ENCODE results near the gene TEKT2. TPM values are rescaled to one million over a fixed set of nuclear protein-coding genes. Genes with fewer than 3 reads are reported as not detected.
A peak's percentile ranks its signal among the peaks of the same experiment; 100 is the strongest.

TEKT2 gene
- total RNA-seq, 2 experiments from 2014 or later, result 0.16 TPM; not detected in 1

GRCh38 chr1:36088577-36089392 lies 4.9 kb downstream of the TEKT2 start, which contains the start of gene ADPRS:
ADPRS (plus strand) TSS chr1:36088892; CDS start chr1:36088905, 13 bp downstream.
- H3K9me3 Mint-ChIP-seq (ENCODE audit: low read depth), result no peaks in the 10 kb centered on the region
- POLR2A ChIA-PET, result no interaction called here
- peaks cover 16% of the 10 kb centered on the region for H3K27me3 Mint-ChIP-seq
- peak; percentile 89 for ATAC-seq
- peak; percentile 95 for DNase-seq
- intact Hi-C loops (cut with DNase I, micrococcal nuclease), result loop anchor here (1.0 to 10.0 kb wide), 6 partner anchors 61 to 298 kb away; partner anchors contain the start of genes AGO1 (in 2 of the 2), AGO3 (in 2 of the 2), THRAP3 (in 2 of the 2) and TRAPPC3 (in 2 of the 2)
- peak within 1 kb of the TSS; percentile 88 for H3K4me3 Mint-ChIP-seq
- H3K27ac Mint-ChIP-seq, result peak within 1 kb of the TSS; percentile 96
- peaks cover 25% of the 10 kb centered on the region for H3K36me3 Mint-ChIP-seq (ENCODE audit: low read depth)
- CTCF ChIA-PET, result interaction anchor here (1.2 kb wide), 1 partner anchor 11 kb away, joined by 3 read pairs; no protein-coding TSS in a partner anchor
- H3K4me1 Mint-ChIP-seq, result peaks cover 19% of the 10 kb centered on the region

GRCh38 chr1:36089393-36090121 lies 5.7 kb downstream of the TEKT2 start:
- Mint-ChIP-seq H3K27me3 (peaks cover 14% of the 10 kb centered on the region), H3K36me3 (ENCODE audit: low read depth) (peaks cover 25% of the 10 kb centered on the region), H3K9me3 (ENCODE audit: low read depth) (no peaks in the 10 kb centered on the region), H3K27ac (peak overlapping the region; percentile 96), H3K4me3 (peak overlapping the region; percentile 88), H3K4me1 (peaks cover 17% of the 10 kb centered on the region)
- POLR2A ChIA-PET, result no interaction called here
- CTCF ChIA-PET, result interaction anchor here (0.6 to 1.2 kb wide), 2 partner anchors 10 to 215 kb away, joined by 3 to 4 read pairs; no protein-coding TSS in a partner anchor
- DNase-seq, result peak; percentile 37
- ATAC-seq, result no peak
- intact Hi-C loops (cut with DNase I, micrococcal nuclease), result loop anchor here in 1 of 2 experiments (1.0 to 10.0 kb wide), 2 partner anchors 135 to 205 kb away; partner anchors contain the start of genes AGO1 and THRAP3

GRCh38 chr1:36091141-36091540 lies 7.2 kb downstream of the TEKT2 start:
- Mint-ChIP-seq H3K4me1 (peaks cover 17% of the 10 kb centered on the region), H3K27ac (no peak overlapping the region), H3K9me3 (ENCODE audit: low read depth) (no peaks in the 10 kb centered on the region), H3K4me3 (no peak overlapping the region), H3K27me3 (peaks cover 4% of the 10 kb centered on the region), H3K36me3 (ENCODE audit: low read depth) (peaks cover 27% of the 10 kb centered on the region)
- no peak for DNase-seq
- ATAC-seq, result no peak
- ChIA-PET CTCF (interaction anchor here (0.6 kb wide), 1 partner anchor 250 kb away, joined by 3 read pairs; no protein-coding TSS in a partner anchor), POLR2A (interaction anchor here (0.6 kb wide), 1 partner anchor 277 kb away, joined by 5 read pairs; no protein-coding TSS in a partner anchor)
- intact Hi-C loops (cut with DNase I, micrococcal nuclease), result no loop called here

- no peak for DNase-seq
- peak overlapping the region; percentile 15 for H3K4me3 Mint-ChIP-seq
- CTCF ChIA-PET, result interaction anchor here (0.6 kb wide), 1 partner anchor 251 kb away, joined by 3 read pairs; no protein-coding TSS in a partner anchor
- peak overlapping the region; percentile 65 for H3K27ac Mint-ChIP-seq
- peaks cover 17% of the 10 kb centered on the region for H3K4me1 Mint-ChIP-seq
- intact Hi-C loops (cut with DNase I, micrococcal nuclease), result no loop called here
- H3K36me3 Mint-ChIP-seq (ENCODE audit: low read depth), result peaks cover 27% of the 10 kb centered on the region
- peaks cover 3% of the 10 kb centered on the region for H3K27me3 Mint-ChIP-seq
- no peak for ATAC-seq
- H3K9me3 Mint-ChIP-seq (ENCODE audit: low read depth), result no peaks in the 10 kb centered on the region
- POLR2A ChIA-PET, result no interaction called here
These were observed 7.8 kb downstream of the TEKT2 start for GRCh38 chr1:36091698-36092097.

GRCh38 chr1:36092166-36092797 lies 8.4 kb downstream of the TEKT2 start:
- no peak for DNase-seq
- Mint-ChIP-seq H3K27ac (no peak overlapping the region), H3K9me3 (ENCODE audit: low read depth) (no peaks in the 10 kb centered on the region), H3K4me3 (no peak overlapping the region), H3K27me3 (no peaks in the 10 kb centered on the region), H3K4me1 (peaks cover 17% of the 10 kb centered on the region), H3K36me3 (ENCODE audit: low read depth) (peaks cover 27% of the 10 kb centered on the region)
- intact Hi-C loops (cut with DNase I, micrococcal nuclease), result no loop called here
- POLR2A ChIA-PET, result no interaction called here
- CTCF ChIA-PET, result interaction anchor here (0.7 kb wide), 1 partner anchor 55 kb away, joined by 4 read pairs; no protein-coding TSS in a partner anchor
- no peak for ATAC-seq

- intact Hi-C loops (cut with DNase I, micrococcal nuclease), result no loop called here
- POLR2A ChIA-PET, result no interaction called here
- peaks cover 27% of the 10 kb centered on the region for H3K36me3 Mint-ChIP-seq (ENCODE audit: low read depth)
- no peak for DNase-seq
- no peak for ATAC-seq
- peaks cover 17% of the 10 kb centered on the region for H3K4me1 Mint-ChIP-seq
- H3K27me3 Mint-ChIP-seq, result no peaks in the 10 kb centered on the region
- H3K27ac Mint-ChIP-seq, result no peak overlapping the region
- CTCF ChIA-PET, result interaction anchor here (0.7 kb wide), 1 partner anchor 55 kb away, joined by 4 read pairs; no protein-coding TSS in a partner anchor
- H3K9me3 Mint-ChIP-seq (ENCODE audit: low read depth), result no peaks in the 10 kb centered on the region
- H3K4me3 Mint-ChIP-seq, result no peak overlapping the region
These were observed 8.9 kb downstream of the TEKT2 start for GRCh38 chr1:36092798-36093185.

GRCh38 chr1:36093226-36093625 lies 9.3 kb downstream of the TEKT2 start:
- Mint-ChIP-seq H3K27ac (no peak overlapping the region), H3K27me3 (no peaks in the 10 kb centered on the region), H3K4me1 (peaks cover 15% of the 10 kb centered on the region), H3K36me3 (ENCODE audit: low read depth) (peaks cover 27% of the 10 kb centered on the region), H3K9me3 (ENCODE audit: low read depth) (no peaks in the 10 kb centered on the region), H3K4me3 (no peak overlapping the region)
- no peak for DNase-seq
- ChIA-PET POLR2A (no interaction called here), CTCF (interaction anchor here (0.7 to 1.0 kb wide), 2 partner anchors 56 to 289 kb away, joined by 3 to 4 read pairs; partner anchors contain the start of gene TRAPPC3)
- no peak for ATAC-seq
- intact Hi-C loops (cut with DNase I, micrococcal nuclease), result no loop called here

- no peak for ATAC-seq
- intact Hi-C loops (cut with DNase I, micrococcal nuclease), result no loop called here
- DNase-seq, result no peak
- peaks cover 15% of the 10 kb centered on the region for H3K4me1 Mint-ChIP-seq
- ChIA-PET POLR2A (no interaction called here), CTCF (interaction anchor here (0.6 to 1.0 kb wide), 3 partner anchors 56 to 290 kb away, joined by 3 to 4 read pairs (median 4); partner anchors contain the start of gene TRAPPC3)
- peaks cover 27% of the 10 kb centered on the region for H3K36me3 Mint-ChIP-seq (ENCODE audit: low read depth)
- H3K4me3 Mint-ChIP-seq, result no peak overlapping the region
- no peaks in the 10 kb centered on the region for H3K27me3 Mint-ChIP-seq
- H3K9me3 Mint-ChIP-seq (ENCODE audit: low read depth), result no peaks in the 10 kb centered on the region
- no peak overlapping the region for H3K27ac Mint-ChIP-seq
These were observed 10.0 kb downstream of the TEKT2 start for GRCh38 chr1:36093929-36094328.

- DNase-seq, result no peak
- Mint-ChIP-seq H3K27ac (no peak overlapping the region), H3K4me3 (no peak overlapping the region), H3K9me3 (ENCODE audit: low read depth) (no peaks in the 10 kb centered on the region), H3K4me1 (peaks cover 12% of the 10 kb centered on the region), H3K27me3 (no peaks in the 10 kb centered on the region), H3K36me3 (ENCODE audit: low read depth) (peaks cover 21% of the 10 kb centered on the region)
- intact Hi-C loops (cut with DNase I, micrococcal nuclease), result no loop called here
- ATAC-seq, result no peak
- POLR2A ChIA-PET, result interaction anchor here (0.7 kb wide), 1 partner anchor 188 kb away, joined by 3 read pairs; no protein-coding TSS in a partner anchor
- CTCF ChIA-PET, result interaction anchor here (0.8 to 2.2 kb wide), 5 partner anchors 9 to 319 kb away, joined by 3 to 9 read pairs (median 5); no protein-coding TSS in a partner anchor
These were observed 10.7 kb downstream of the TEKT2 start for GRCh38 chr1:36094621-36095061.

- Mint-ChIP-seq H3K9me3 (ENCODE audit: low read depth) (no peaks in the 10 kb centered on the region), H3K4me1 (peaks cover 5% of the 10 kb centered on the region), H3K4me3 (no peak overlapping the region), H3K27me3 (no peaks in the 10 kb centered on the region), H3K27ac (no peak overlapping the region), H3K36me3 (ENCODE audit: low read depth) (peaks cover 16% of the 10 kb centered on the region)
- no peak for ATAC-seq
- ChIA-PET POLR2A (interaction anchor here (0.6 to 0.7 kb wide), 2 partner anchors 122 to 133 kb away, joined by 3 to 4 read pairs; no protein-coding TSS in a partner anchor), CTCF (interaction anchor here (0.6 to 2.2 kb wide), 9 partner anchors 8 to 318 kb away, joined by 3 to 9 read pairs (median 5); partner anchors contain the start of gene TRAPPC3)
- intact Hi-C loops (cut with DNase I, micrococcal nuclease), result no loop called here
- no peak for DNase-seq
These were observed 12.0 kb downstream of the TEKT2 start for GRCh38 chr1:36095760-36096405.

Data from activated CD4-positive, alpha-beta T cell treated with anti-CD3 and anti-CD28 coated beads for 36 hours (primary cell).